Choroid plexus epithelial cell (primary cell): ENCODE measurements around the gene PEX26.

Experiments
- DNase-seq: peaks from one replicate; pipeline ENCODE4 v3.0.0-alpha.2; 2010; ENCODE audit warnings: low read depth
- H3K4me3 ChIP-seq: 2 replicates; pipeline ENCODE4 v1.5.1; 2011; ENCODE audit warnings: low read depth, mild to moderate bottlenecking, control low read depth, low read length, moderate library complexity
- TF ChIP-seq, protein P1 (sequence below): conservative IDR thresholded peaks from 2 replicates; pipeline ENCODE4 v1.5.1; 2011; ENCODE audit warnings: low read depth, mild to moderate bottlenecking, control low read depth, inconsistent platforms, low read length, moderate library complexity

Gene PEX26

DNA sequence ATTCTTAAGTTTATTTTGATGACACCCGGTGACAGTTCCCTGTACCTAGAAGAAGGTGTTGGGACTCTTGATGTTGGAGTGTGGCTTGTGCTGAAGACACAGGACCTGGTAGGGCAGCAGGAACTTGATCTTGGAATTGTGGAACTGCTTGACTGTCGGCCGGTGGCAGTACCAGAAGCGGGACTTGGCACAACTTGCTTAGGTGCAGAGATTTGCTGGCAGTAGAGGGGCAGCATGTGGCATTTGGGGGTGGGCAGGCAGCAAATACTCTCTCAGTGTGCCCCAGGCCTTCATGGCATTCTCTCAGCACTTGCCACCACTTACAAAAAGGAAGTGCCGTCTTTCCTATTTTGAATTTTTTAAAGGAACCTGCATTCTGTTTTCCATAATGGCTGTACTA, 3.6 kb downstream of the PEX26 start:
- no peak for DNase-seq
- no peak overlapping the region for H3K4me3 ChIP-seq
- TF ChIP-seq, protein P1, sequence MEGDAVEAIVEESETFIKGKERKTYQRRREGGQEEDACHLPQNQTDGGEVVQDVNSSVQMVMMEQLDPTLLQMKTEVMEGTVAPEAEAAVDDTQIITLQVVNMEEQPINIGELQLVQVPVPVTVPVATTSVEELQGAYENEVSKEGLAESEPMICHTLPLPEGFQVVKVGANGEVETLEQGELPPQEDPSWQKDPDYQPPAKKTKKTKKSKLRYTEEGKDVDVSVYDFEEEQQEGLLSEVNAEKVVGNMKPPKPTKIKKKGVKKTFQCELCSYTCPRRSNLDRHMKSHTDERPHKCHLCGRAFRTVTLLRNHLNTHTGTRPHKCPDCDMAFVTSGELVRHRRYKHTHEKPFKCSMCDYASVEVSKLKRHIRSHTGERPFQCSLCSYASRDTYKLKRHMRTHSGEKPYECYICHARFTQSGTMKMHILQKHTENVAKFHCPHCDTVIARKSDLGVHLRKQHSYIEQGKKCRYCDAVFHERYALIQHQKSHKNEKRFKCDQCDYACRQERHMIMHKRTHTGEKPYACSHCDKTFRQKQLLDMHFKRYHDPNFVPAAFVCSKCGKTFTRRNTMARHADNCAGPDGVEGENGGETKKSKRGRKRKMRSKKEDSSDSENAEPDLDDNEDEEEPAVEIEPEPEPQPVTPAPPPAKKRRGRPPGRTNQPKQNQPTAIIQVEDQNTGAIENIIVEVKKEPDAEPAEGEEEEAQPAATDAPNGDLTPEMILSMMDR = no peak

DNA sequence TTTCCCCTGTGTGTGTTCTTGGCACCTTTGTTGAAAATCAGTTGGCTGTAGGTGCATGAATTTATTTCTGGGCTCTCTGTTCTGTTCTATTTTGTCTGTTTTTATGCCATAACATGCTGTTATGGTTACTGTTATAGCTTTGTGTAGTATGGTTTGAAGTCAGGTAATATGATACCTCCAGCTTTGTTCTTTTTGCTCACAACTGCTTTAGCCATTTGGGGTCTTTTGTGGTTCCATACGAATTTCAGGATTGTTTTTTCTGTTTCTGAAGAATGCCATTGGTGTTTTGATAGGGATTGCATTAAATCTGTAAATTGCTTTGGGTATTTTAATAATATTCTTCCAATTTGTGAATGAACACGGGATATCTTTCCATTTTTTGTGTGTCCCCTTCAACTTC, 4.7 kb downstream of the PEX26 start:
- H3K4me3 ChIP-seq = no peak overlapping the region
- TF ChIP-seq, protein P1 = no peak
- DNase-seq = no peak

- TF ChIP-seq, protein P1 = no peak
- DNase-seq = no peak
Observed at GRCh38 chr22:18083406-18083805, 5.6 kb downstream of the PEX26 start.

GRCh38 chr22:18085188-18085587, 7.4 kb downstream of the PEX26 start:
- no peak overlapping the region for H3K4me3 ChIP-seq
- peak; percentile 34 for DNase-seq
- TF ChIP-seq, protein P1 = no peak

More at GRCh38 chr22:18083406-18083805, 5.6 kb downstream of the PEX26 start:
- no peak overlapping the region for H3K4me3 ChIP-seq

DNA sequence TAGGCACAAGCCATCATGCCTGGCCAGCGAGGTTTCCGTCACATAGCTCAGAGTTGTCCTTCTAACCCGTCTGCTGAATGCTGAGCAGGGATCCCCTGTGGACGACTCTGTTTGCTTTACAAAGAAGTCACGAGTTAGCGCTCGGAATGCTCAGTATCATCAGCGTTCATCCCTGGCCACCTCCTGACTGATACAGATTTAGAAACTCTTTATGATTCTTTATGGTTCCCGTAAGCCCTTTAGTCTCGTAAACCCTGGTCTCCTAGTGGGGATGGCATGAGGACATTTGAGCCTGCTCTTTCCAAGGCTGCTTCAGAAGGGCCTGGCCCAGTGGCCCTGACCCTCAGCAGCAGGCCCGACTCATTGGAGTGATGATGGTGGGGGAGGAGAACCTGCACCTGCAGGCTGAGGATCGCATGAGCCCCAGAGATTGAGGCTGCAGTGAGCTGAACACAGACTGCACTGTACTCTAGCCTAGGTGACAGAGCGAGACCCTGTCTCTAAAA, 9.6 kb downstream of the PEX26 start:
- DNase-seq = no peak
- H3K4me3 ChIP-seq = no peak overlapping the region
- TF ChIP-seq, protein P1 = no peak

GRCh38 chr22:18088825-18089568, 11.2 kb downstream of the PEX26 start:
- H3K4me3 ChIP-seq = no peak overlapping the region
- TF ChIP-seq, protein P1 = no peak
- DNase-seq = no peak

- TF ChIP-seq, protein P1 = no peak
- H3K4me3 ChIP-seq = no peak overlapping the region
- DNase-seq = no peak
Observed at GRCh38 chr22:18090286-18090685, 12.5 kb downstream of the PEX26 start.
